T-helper 1 cell treated with Interleukin-12 subunit alpha and Interleukin-12 subunit beta and Interleukin-4 antibody, amounts not matched to agents 30 ng/mL and 1 ng/mL, for 36 hours (primary cell): Measurements from ENCODE around the gene CACNA1H. TPM values are rescaled to one million over a fixed set of nuclear protein-coding genes. Genes with fewer than 3 reads are reported as not detected.
"Not testable (repeated sequence)": the region's sequence is repeated elsewhere in the genome, so short reads cannot be mapped to it uniquely, and the experiment has no call there.

ENCODE experiments used
- intact Hi-C: fragments of 100-400 bp; cut with micrococcal nuclease; formaldehyde crosslinking; loops from one replicate; pipeline ENCODE4 v1.15.1; 2024
- total RNA-seq: library from RNA; stranded (reverse); gene quantifications from 2 replicates; pipeline ENCODE4 v1.2.3, GENCODE V29; 2022

The CACNA1H gene
- total RNA-seq, 1 donor from 2014 or later = 0.25 TPM

DNA sequence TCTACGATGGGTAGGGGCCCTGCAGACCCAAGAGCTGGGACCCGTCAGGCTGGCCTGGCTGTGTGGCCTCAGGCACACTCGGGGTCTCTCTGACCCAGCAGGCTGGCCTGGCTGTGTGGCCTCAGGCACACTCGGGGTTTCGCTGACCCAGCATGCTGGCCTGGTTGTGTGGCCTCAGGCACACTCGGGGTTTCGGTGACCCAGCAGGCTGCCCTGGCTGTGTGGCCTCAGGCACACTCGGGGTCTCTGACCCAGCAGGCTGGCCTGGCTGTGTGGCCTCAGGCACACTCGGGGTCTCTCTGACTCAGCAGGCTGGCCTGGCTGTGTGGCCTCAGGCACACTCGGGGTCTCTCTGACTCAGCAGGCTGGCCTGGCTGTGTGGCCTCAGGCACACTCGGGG is 37.9 kb downstream of the CACNA1H start:
- intact Hi-C loops = not testable (repeated sequence)

DNA sequence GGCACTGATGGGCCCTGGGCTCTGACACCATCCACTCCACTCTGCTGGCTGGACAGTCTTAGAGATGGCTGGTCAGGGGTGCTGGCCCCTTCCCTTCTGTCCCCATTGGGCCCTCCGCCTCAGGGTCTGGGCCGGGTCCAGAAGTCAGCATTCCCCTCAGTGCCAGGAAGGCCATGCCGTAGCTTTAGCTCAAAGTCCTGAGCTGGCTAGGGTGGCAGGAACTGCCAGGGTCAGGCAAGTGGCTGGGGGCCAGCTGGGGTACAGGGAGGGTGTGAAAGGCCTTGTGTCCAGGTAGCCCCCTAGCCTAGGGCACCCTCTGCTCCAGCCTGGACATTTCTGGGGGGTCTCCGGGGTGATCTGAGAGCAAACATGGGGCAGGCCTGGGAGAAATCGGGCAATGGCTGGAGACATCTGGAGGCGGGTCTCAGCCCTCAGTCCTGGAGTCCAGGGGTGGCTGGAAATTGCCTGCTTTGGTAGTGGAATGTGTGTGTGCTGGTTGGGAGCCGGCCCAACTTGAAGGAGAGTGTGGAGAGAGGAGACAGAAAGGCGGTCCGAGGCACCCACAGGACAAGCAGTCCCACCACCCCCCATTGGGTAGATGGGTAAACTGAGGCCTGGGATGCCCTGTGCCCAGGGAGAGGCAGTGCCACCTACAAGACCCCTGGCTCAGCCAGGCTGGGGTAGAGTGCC is 39.6 kb downstream of the CACNA1H start:
- intact Hi-C loops = no loop called here

DNA sequence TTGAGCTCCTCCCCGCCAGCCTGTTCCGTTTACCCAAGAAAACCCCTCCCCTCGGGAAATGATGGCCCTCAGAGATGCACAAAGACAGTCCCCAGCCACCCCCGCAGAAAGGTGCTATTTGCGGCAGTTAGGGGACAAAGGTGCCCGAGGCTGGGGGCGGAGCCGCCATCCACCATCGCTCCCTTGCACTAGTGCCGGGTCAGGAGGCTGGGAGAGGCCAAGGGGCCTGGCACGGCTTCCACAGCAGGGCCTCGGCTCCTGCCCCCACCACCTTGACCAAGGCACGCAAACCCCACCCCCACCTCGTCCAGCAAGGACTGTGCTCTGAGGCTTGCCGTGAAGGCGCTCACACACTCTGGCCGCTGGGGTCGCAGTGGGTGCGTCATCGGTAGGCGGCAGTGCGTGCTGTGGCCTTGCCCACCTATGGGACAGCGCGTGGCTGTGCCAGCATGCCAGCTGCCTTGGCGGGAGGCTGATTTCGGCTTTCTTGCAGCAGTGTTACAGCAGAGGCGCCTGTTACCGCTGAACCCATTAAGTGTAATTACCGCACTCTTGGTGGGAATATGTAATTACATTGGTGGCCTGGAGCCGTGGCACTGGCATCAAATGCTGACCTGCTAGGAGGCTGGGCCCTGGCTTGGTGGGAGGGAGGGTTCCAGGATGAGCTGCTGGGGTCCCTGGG is 40.4 kb downstream of the CACNA1H start:
- intact Hi-C loops = no loop called here

DNA sequence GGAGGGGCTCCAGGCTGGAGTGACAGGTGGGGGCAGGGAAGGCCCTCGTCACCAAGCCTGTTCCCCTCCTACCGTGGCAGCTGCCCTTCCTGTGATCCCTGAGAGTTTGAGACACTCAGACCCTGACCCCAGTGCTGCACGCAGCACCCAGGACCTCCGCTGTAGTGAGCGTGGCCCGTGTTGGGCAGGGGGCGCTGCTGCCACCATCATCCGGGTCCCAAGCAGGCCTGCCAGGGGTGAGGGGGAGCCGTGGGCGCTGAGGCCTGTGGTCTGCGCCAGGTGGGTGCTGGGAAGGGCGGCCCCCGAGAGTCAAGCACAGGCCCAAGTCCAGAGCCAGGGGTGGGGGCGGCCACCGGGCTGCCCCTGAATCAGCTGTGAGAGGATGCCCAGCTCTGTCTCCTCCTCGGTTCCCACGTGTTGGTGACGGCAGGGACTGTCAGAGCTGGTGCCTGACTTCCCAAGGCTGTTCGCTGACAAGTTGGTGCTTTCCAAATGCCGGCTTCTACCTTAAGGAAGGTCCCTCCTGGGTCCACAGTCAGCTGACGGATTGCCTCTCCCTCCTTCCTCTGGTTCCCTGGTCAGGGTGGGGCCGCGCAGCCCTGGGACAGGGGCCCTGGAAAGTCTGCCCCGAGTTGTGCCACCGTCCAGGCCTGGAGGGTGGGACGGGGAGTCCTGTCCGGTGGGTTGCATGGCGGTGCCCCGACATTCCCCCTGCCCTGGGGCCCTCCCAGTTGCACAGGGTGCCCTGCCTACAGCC is 41.1 kb downstream of the CACNA1H start:
- intact Hi-C loops = no loop called here

DNA sequence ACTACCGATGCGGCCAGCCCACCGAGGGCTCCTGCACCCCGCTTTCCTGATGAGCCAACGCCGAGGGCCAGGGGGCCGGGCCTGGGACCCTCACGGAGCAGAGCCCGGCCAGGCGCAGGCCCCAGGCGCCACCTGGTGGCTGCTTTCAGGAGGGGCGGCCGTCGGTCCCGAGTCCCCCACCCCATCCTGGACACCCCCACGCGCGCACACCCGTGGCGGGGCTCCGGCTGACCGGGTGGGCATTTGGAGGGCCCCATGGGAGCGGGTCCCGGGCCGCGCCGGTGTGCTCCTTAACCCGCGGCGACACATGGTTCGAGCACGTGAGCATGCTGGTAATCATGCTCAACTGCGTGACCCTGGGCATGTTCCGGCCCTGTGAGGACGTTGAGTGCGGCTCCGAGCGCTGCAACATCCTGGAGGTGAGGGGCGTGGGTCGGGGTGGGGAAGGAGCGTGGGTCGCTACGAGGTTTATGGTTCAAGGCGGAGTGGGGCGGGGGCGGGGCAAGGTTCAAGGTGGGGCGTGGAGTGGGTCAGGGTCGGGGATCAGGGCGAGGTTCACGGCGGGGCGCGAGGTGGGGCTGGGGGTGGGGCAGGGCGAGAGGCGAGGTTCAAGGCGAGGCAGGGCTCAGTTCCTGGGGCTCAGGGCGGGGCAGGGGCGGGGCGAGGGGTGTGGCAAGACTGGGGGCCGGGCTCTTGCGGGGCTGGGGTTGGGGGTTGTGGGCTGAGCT is 41.9 kb downstream of the CACNA1H start:
- intact Hi-C loops = loop anchor here (1.0 kb wide), 1 partner anchor 89 kb away; no protein-coding TSS in a partner anchor

DNA sequence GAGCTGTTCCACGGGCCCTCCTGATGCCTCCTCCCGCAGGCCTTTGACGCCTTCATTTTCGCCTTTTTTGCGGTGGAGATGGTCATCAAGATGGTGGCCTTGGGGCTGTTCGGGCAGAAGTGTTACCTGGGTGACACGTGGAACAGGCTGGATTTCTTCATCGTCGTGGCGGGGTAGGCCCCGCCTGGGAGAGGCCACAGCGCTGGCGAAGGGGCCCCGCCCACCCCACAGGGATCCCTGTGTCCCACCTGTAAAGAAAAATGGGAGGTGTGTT is 42.4 kb downstream of the CACNA1H start:
- intact Hi-C loops = loop anchor here (1.0 kb wide), 1 partner anchor 89 kb away; no protein-coding TSS in a partner anchor

DNA sequence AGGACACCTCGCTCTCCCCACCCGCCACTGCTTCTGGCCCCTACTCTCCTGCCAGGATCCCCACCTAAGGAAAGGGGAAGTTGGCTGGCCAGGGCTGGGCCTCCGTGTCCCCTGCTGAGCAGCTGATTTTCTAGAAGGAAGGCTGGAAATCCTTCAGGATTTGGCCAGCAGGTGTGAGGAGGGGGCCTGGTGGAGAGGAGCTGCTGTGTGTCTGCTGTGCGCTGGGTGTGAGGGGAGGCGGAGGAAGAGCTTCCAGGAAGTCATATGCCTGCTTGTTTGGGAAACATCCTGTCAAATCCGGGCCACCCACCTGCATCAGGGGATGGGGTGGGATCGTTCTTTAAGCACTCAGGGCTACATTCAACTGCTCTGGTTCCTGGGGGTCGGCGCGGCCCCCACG is 43.6 kb downstream of the CACNA1H start:
- intact Hi-C loops = no loop called here

DNA sequence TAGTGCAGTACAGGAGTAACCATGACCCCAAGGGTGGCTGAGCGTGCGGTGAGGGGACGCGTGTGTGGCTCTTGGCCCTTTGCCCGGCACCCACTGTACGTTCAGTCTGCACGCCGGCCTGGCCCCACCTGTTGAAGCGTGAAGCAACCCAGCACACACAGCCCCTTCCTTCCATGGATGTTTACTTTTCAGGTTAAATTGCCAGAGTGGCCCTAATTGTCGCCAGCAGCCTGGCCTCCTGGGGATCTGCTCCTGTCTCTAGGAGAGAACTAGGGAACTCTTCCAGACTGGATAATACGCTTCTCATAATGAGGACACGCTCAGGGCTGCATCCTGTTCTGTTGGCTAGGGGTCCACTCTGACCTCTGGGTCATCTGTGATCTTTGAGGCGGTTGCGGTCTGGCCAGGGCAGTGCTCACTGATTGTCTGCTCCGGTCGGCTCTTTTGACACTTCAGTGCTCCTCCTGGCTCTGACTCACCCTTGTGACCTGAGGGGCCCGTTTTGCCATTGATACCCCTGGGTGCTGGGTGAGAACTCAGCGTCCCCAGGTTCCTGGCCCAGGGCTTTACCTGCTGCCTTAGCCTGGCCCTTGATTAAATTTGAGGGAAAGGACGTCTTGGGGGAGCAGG is 44.4 kb downstream of the CACNA1H start:
- intact Hi-C loops = no loop called here

DNA sequence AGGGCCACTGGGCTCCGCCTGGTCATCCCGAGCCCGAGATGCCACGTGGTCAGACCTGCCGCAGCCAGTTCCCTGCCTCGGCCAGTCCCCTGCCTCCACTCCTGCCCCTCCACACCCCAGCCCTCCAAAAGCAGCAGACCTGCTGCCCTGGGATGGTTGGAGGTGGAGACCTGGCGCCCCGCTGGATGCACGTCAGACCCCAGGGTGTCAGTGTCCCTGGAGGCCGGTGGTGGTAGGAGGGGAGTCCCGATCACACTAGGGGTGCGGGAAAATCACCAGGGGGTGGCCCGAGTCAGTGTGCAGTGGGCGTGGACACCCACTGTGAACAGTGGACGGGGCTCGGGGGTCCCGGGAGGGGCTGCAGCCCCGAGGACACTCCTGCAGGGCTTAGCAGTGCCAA is 45.3 kb downstream of the CACNA1H start:
- intact Hi-C loops = no loop called here

DNA sequence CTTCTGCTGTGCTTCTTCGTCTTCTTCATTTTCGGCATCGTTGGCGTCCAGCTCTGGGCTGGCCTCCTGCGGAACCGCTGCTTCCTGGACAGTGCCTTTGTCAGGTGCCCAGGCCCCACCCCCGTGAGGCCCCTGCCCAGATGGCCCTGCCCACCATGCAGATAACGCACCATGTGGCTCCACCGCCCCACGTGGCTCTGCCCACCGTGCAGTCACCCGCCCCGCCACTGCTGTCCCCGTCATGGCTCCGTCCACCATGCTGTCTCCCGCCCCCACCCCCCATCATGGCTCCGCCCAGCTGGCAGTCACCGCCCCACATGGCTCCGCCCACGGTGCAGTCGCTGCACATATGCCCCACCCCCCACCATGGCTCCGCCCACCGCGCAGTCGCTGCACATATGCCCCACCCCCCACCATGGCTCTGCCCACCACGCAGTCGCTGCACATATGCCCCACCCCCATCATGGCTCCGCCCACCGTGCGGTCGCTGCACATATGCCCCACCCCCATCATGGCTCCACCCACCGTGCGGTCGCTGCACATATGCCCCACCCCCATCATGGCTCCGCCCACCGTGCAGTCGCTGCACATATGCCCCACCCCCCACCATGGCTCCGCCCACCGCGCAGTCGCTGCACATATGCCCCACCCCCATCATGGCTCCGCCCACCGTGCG is 45.9 kb downstream of the CACNA1H start:
- intact Hi-C loops = not testable (repeated sequence)

DNA sequence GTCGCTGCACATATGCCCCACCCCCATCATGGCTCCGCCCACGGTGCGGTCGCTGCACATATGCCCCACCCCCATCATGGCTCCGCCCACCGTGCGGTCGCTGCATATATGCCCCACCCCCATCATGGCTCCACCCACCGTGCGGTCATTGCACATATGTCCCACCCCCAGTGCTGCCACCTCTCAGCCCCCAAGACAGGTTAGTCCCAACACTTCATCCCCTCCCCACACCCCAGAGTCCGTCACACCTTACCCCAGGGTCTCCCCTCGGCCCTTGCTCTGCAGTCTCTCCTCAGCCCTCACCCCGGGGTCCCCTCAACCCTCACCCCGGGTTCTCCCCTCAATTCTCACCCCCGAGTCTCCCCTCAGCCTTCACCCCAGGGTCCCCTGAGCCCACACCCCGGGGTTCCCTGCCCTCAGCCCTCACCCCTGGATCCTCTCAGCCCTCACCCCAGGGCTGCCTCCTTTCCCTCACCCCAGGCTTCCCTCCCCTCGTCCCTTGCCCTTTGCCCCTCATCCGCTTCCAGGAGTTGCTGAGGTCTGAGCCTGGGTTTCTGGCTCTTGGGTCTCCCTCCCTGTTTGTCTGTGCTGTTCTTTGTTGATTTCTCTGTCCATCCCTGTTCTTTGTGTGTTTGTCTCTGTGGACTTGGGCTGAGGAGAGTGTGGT is 46.6 kb downstream of the CACNA1H start:
- intact Hi-C loops = no loop called here

DNA sequence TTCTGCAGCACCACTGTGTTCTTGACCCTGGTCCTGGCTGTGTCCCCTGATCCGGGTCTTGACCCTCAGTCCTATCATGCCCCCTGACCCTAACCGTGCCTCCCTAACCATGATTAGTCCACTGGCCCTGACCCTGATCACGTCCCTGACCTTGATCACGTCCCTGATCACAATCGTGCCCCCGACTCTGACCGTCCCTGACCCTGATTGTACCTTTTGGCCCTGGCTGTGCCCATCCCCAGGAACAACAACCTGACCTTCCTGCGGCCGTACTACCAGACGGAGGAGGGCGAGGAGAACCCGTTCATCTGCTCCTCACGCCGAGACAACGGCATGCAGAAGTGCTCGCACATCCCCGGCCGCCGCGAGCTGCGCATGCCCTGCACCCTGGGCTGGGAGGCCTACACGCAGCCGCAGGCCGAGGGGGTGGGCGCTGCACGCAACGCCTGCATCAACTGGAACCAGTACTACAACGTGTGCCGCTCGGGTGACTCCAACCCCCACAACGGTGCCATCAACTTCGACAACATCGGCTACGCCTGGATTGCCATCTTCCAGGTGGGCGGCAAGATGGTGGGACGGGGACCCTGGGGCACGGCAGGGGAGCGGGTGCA is 47.2 kb downstream of the CACNA1H start:
- intact Hi-C loops = no loop called here

DNA sequence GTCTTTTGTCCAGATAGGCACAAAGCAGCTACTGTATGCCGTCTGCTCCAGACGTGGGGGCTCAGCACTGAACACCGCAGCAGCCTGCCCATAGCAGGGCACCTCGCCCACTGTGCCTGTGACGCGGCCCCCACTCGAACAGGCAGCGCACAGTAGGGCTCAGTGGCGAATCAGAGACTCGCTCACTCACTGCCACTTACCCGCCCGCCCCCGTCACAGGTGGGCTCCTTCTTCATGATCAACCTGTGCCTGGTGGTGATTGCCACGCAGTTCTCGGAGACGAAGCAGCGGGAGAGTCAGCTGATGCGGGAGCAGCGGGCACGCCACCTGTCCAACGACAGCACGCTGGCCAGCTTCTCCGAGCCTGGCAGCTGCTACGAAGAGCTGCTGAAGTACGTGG is 48.5 kb downstream of the CACNA1H start:
- intact Hi-C loops = no loop called here

DNA sequence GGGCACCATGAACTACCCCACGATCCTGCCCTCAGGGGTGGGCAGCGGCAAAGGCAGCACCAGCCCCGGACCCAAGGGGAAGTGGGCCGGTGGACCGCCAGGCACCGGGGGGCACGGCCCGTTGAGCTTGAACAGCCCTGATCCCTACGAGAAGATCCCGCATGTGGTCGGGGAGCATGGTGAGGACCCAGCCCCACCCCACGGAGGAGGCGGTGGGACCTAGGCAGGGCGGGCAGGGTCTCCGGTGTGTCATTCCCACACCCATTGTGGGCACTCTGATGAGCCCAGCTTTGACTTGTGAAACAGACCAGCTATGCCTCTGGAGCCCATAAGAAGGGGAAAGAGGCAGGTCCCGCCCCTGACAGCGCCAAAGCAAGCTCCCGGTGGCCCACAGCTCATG is 49.4 kb downstream of the CACNA1H start:
- intact Hi-C loops = no loop called here

DNA sequence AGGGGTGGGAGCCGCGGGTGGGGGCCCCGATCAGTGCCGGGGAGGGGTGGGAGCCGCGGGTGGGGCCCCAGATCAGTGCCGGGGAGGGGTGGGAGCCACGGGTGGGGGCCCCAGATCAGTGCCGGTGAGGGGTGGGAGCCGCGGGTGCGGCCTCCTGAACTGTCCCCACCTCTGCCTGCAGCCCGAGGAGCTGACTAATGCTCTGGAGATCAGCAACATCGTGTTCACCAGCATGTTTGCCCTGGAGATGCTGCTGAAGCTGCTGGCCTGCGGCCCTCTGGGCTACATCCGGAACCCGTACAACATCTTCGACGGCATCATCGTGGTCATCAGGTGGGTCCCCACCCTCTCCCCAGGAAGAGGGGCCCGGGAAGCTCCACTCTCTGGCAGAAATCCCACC is 52.0 kb downstream of the CACNA1H start:
- intact Hi-C loops = no loop called here

DNA sequence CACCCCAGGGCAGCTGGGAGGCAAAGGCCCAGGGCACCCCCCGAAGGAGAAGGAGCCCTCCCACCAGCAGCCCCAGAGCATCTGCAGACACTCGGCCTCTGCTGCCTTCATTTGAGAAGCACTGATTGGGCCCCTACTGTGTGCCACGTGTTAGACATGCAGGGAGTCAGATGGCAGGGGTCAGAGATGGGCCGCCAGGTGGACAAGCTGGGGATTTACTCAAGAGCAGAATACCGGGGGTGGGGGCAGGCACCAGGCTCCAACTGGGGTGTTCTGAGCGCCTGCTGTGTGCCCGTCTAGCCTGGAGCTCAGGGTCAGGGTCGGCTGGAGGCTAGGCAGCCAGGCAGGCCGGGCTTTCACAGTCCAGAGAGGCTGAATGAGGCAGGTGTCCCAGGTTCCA is 53.4 kb downstream of the CACNA1H start:
- intact Hi-C loops = no loop called here

DNA sequence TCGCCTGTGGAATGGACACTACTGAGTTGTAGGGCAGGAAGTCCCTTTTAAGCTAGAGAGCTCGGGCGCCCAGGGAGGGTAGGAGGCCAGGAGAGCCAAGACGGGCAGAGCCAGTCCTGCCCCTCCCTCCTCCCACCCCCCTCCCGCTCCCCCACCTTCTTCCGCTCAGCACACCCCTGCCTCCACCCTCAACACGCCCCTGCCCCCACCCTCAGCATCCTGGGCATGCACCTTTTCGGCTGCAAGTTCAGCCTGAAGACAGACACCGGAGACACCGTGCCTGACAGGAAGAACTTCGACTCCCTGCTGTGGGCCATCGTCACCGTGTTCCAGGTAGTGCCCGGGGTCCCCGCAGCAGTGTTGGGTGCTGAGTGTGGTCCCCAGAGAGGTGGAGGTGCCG is 53.9 kb downstream of the CACNA1H start:
- intact Hi-C loops = no loop called here

DNA sequence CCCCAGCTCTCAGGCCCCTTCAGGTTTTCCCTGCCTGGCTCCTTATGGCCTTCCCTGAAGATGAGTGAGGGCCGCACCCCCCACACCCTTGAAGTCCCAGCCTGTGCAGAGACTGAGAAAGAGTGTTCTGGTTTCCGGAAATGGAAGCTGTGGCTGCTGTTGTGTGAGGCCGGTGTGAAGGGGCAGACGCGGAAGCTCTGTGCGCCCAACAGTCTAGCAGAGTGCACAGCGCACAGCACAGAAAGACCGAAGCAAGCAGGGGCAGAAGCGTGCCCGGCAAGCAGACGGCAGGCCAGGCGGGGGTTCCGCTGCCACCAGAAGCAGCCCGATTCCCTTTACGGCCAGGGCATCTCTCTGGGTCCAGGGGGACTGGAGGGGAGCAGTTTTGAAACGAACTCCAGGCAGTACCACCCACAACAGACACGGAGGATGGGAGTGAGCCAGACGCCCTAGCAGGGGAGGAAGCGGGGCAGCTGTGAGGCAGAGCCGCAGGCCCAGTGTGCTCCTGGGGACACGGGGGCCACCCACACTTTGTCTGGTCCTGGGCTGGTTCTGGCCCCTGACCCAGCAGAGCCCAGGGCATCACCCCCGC is 55.4 kb downstream of the CACNA1H start:
- intact Hi-C loops = no loop called here

DNA sequence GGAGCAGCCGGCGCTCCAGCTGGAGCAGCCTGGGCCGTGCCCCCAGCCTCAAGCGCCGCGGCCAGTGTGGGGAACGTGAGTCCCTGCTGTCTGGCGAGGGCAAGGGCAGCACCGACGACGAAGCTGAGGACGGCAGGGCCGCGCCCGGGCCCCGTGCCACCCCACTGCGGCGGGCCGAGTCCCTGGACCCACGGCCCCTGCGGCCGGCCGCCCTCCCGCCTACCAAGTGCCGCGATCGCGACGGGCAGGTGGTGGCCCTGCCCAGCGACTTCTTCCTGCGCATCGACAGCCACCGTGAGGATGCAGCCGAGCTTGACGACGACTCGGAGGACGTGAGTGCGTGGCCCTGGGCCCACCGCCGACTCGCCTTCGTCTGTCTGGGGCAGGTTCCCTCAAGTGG is 56.2 kb downstream of the CACNA1H start:
- intact Hi-C loops = no loop called here

DNA sequence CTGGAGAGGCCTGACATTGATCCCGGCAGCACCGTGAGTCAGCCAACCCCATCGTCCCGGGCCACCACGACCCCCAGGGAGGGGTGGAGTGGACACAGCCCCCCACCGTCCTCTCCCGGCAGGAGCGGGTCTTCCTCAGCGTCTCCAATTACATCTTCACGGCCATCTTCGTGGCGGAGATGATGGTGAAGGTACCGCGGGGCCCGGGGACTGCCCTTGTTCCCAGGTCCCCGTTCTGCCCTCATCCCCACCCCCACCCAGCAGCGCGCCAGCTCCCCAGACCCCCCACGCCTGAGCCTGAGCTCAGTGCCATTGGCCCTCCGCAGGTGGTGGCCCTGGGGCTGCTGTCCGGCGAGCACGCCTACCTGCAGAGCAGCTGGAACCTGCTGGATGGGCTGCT is 57.6 kb downstream of the CACNA1H start:
- intact Hi-C loops = no loop called here
